Lung (tissue), 12 donors: ENCODE results near the gene CELF5. TPM values are rescaled to one million over a fixed set of nuclear protein-coding genes. Genes with fewer than 3 reads are reported as not detected.

Experiments
- ATAC-seq: fragments of 200-7000 bp; cut with Tn5 transposase; one replicate; pipeline ENCODE4 v1.9.1; 2020; ENCODE audit warnings: moderate number of reproducible peaks; ENCODE audit not compliant: insufficient read depth, low FRiP score
- DNase-seq, 3 donors: peaks; one replicate each; pipeline ENCODE4 v3.0.0-alpha.2; 2013 to 2017
- H3K27ac ChIP-seq, 2 donors: one replicate each; pipeline ENCODE4 v1.5.1; 2013; ENCODE audit warnings: mild to moderate bottlenecking in 2 of 2, moderate library complexity in 2 of 2, control low read depth in 1 of 2, inconsistent platforms in 1 of 2, low read depth in 1 of 2, low read length in 1 of 2
- H3K27me3 ChIP-seq, 3 donors: one replicate each; pipeline ENCODE4 v1.5.1; 2013; ENCODE audit warnings: low read length in 2 of 3; ENCODE audit not compliant: control insufficient read depth in 3 of 3, insufficient read depth in 3 of 3
- H3K36me3 ChIP-seq, 4 donors: one replicate each; pipeline ENCODE4 v1.5.1; 2013; ENCODE audit warnings: low read length in 4 of 4, mild to moderate bottlenecking in 1 of 4, moderate library complexity in 1 of 4; ENCODE audit not compliant: control insufficient read depth in 4 of 4, insufficient read depth in 4 of 4
- H3K4me1 ChIP-seq, 5 donors: one replicate each; pipeline ENCODE4 v1.5.1; 2013; ENCODE audit warnings: low read length in 5 of 5, mild to moderate bottlenecking in 2 of 5, moderate library complexity in 1 of 5; ENCODE audit not compliant: control insufficient read depth in 5 of 5, insufficient read depth in 5 of 5
- H3K4me3 ChIP-seq: one replicate; pipeline ENCODE4 v1.5.1; 2013; ENCODE audit warnings: mild to moderate bottlenecking, control low read depth, moderate library complexity
- H3K9ac ChIP-seq, 2 donors: one replicate each; pipeline ENCODE4 v1.5.1; 2013; ENCODE audit warnings: low read length in 2 of 2, control low read depth in 1 of 2; ENCODE audit not compliant: insufficient read depth in 1 of 2
- H3K9me3 ChIP-seq, 4 donors: one replicate each; pipeline ENCODE4 v1.5.1; 2013; ENCODE audit warnings: low read length in 3 of 4, mild to moderate bottlenecking in 1 of 4, moderate library complexity in 1 of 4; ENCODE audit not compliant: control insufficient read depth in 4 of 4, insufficient read depth in 3 of 4
- WGBS, 2 donors: extraction: QIAGEN DNeasy Blood & Tissue Kit; methylation state at CpG; one replicate each; pipeline ENCODE4 v1.1.7; 2013; 5-methylcytosine and 5-hydroxymethylcytosine counted together
- polyA plus RNA-seq, 2 donors: library from polyadenylated mRNA; stranded (reverse); fragments of 200-250 nt; gene quantifications; one replicate each; pipeline ENCODE4 v1.2.1, GENCODE V29; 2013
- total RNA-seq, 2 donors: library from RNA; depleted of rRNA in 1 of 2; stranded (reverse); fragments of >200 nt in 1 of 2; gene quantifications; one replicate each; pipeline ENCODE4 v1.2.1, GENCODE V29; 2014 to 2021
- TF ChIP-seq, protein P1 (sequence below): IDR thresholded peaks from 2 replicates; pipeline ENCODE4 v1.5.1; 2012; ENCODE audit warnings: mild to moderate bottlenecking; ENCODE audit errors: control extremely low read depth, extremely low read depth
- donor health status: control.
- donor health status: control.
- donor health status: Bipolar disorder and iron deficiency.
- donor health status: healthy.
- donor health status: DM: yes; HTN: yes; CAD: no.

CELF5 gene
- total and polyA plus RNA-seq, 4 donors, result 0.08 to 0.14 (median 0.12) TPM; not detected in 1

DNA sequence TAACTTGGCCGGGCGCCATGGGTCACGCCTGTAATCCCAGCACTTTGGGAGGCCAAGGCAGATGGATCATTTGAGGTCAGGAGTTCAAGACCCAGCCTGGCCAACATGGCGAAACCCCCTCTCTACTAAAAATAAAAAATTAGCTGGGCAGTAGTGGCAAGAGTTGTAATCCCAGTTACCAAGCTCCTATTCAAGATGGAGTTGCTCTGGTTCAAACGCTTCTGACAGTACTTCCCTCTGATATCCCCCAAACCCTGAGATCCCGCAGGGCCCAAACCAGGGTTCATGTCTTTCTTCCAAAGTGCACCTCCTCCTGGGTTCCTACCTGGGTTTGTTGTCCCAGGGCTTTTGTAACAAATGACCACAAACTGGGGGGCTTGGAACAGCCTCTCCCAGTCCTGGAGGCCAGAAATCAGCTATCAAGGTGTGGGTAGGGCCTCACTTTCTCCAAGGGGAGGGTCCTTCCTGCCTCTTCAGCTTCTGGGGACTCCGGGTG lies 13.7 kb downstream of the CELF5 start:
- H3K9me3 ChIP-seq, result peaks cover 0 to 11% (median 0%) of the 10 kb centered on the region in 4 donors
- H3K4me1 ChIP-seq, result no peaks in the 10 kb centered on the region
- TF ChIP-seq, protein P1, sequence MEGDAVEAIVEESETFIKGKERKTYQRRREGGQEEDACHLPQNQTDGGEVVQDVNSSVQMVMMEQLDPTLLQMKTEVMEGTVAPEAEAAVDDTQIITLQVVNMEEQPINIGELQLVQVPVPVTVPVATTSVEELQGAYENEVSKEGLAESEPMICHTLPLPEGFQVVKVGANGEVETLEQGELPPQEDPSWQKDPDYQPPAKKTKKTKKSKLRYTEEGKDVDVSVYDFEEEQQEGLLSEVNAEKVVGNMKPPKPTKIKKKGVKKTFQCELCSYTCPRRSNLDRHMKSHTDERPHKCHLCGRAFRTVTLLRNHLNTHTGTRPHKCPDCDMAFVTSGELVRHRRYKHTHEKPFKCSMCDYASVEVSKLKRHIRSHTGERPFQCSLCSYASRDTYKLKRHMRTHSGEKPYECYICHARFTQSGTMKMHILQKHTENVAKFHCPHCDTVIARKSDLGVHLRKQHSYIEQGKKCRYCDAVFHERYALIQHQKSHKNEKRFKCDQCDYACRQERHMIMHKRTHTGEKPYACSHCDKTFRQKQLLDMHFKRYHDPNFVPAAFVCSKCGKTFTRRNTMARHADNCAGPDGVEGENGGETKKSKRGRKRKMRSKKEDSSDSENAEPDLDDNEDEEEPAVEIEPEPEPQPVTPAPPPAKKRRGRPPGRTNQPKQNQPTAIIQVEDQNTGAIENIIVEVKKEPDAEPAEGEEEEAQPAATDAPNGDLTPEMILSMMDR, result no peak
- H3K4me3 ChIP-seq, result no peak overlapping the region
- DNase-seq (no peak), ATAC-seq (no peak)
- H3K27ac ChIP-seq, result no peak overlapping the region
- no peaks in the 10 kb centered on the region for H3K36me3 ChIP-seq
- peaks cover 0 to 3% (median 0%) of the 10 kb centered on the region in 3 donors for H3K27me3 ChIP-seq
- H3K9ac ChIP-seq, result no peak overlapping the region
- 81 to 84% methylated on average over 7 of the region's 7 CpGs for WGBS, 2 donors

- H3K9me3 ChIP-seq, result peaks cover 0 to 11% (median 0%) of the 10 kb centered on the region in 4 donors
- TF ChIP-seq, protein P1, result no peak
- H3K36me3 ChIP-seq, result no peaks in the 10 kb centered on the region
- H3K4me3 ChIP-seq, result no peak overlapping the region
- H3K27ac ChIP-seq, result no peak overlapping the region
- DNase-seq (no peak), ATAC-seq (no peak)
- H3K4me1 ChIP-seq, result peaks cover 0 to 2% (median 0%) of the 10 kb centered on the region in 5 donors
- no peaks in the 10 kb centered on the region for H3K27me3 ChIP-seq
- 81 to 84% methylated on average over 5 of the region's 5 CpGs for WGBS, 2 donors
- no peak overlapping the region for H3K9ac ChIP-seq
Observed at GRCh38 chr19:3239367-3239766, 14.9 kb downstream of the CELF5 start.

- TF ChIP-seq, protein P1, result no peak
- DNase-seq (peak; percentile 66 to 74 (median 69)), ATAC-seq (no peak)
- Histone ChIP-seq H3K27me3 (peaks cover 0 to 2% (median 0%) of the 10 kb centered on the region in 3 donors), H3K9ac (no peak overlapping the region), H3K27ac (no peak overlapping the region), H3K9me3 (no peaks in the 10 kb centered on the region), H3K4me1 (peaks cover 0 to 3% (median 0%) of the 10 kb centered on the region in 5 donors), H3K4me3 (no peak overlapping the region), H3K36me3 (no peaks in the 10 kb centered on the region)
- 44 to 48% methylated on average over 23 of the region's 23 CpGs for WGBS, 2 donors
Observed at GRCh38 chr19:3243819-3244700, 19.6 kb downstream of the CELF5 start.
